ENCODE measurements around the gene REEP5. TPM values are rescaled to one million over a fixed set of nuclear protein-coding genes. Genes with fewer than 3 reads are reported as not detected.

The REEP5 gene
- total and polyA plus RNA-seq, 2 of the 4 experiments (the other 2 are of a cell fraction): 49.3 to 82.0 TPM

GRCh38 chr5:112940670-112941069 lies 18.6 kb upstream of the REEP5 start:
- Histone ChIP-seq H4K20me1 (ENCODE audit: insufficient read depth, low read length) (no peaks in the 10 kb centered on the region), H3K9me3 (ENCODE audit: control insufficient read depth, insufficient read depth, low read length) (no peaks in the 10 kb centered on the region), H2AK5ac (ENCODE audit: low read depth, low read length) (no peak overlapping the region), H2BK120ac (ENCODE audit: low read depth, low read length) (no peak overlapping the region), H2BK15ac (ENCODE audit: low read depth, low read length) (no peak overlapping the region), H3K27ac (ENCODE audit: insufficient read depth, low read length) (no peak overlapping the region), H2AFZ (replicated peaks; ENCODE audit: low read length, poor library complexity) (no peak overlapping the region), H3K4me2 (ENCODE audit: low read depth, low read length) (no peak overlapping the region), H3K4me1 (ENCODE audit: control insufficient read depth, insufficient read depth, low read length) (no peaks in the 10 kb centered on the region), H2AK9ac (replicated peaks; ENCODE audit: low read depth, low read length, poor library complexity) (no peak overlapping the region), H4K5ac (ENCODE audit: low read depth, low read length) (no peak overlapping the region), H3K56ac (ENCODE audit: extremely low read depth, insufficient read depth, low read length) (no peak overlapping the region), H4K8ac (ENCODE audit: low read depth in 2 of 2, low read length in 2 of 2) (no peak overlapping the region), H4K91ac (ENCODE audit: insufficient read depth, low read depth, low read length) (no peak overlapping the region), H3K27me3 (ENCODE audit: control insufficient read depth, insufficient read depth, low read length) (peaks cover 2% of the 10 kb centered on the region; the same call in 1 of the 2 replicates), H2BK20ac (ENCODE audit: low read depth, low read length) (no peak overlapping the region), H3K9ac (ENCODE audit: low read depth, low read length) (no peak overlapping the region), H3K9me1 (ENCODE audit: insufficient read depth, low read length) (no peaks in the 10 kb centered on the region), H3K36me3 (ENCODE audit: control insufficient read depth, insufficient read depth, low read length) (no peaks in the 10 kb centered on the region), H3K4me3 (ENCODE audit: insufficient read depth, low read depth, low read length) (no peak overlapping the region), H2BK5ac (ENCODE audit: low read depth, low read length, poor library complexity, severe bottlenecking) (no peak overlapping the region), H3K14ac (replicated peaks; ENCODE audit: low read depth, low read length) (no peak overlapping the region), H3K18ac (ENCODE audit: low read depth, low read length) (no peak overlapping the region), H3K23ac (ENCODE audit: low read depth, low read length) (no peak overlapping the region), H3K4ac (ENCODE audit: low read depth, low read length) (no peak overlapping the region), H3K79me1 (ENCODE audit: low read depth in 1 of 2, low read length in 2 of 2) (no peaks in the 10 kb centered on the region)
- in situ Hi-C loops (cut with MboI; ENCODE audit: low sequenced_read_pairs) (no loop called here), intact Hi-C loops (cut with micrococcal nuclease) (no loop called here), dilution Hi-C loops (cut with HindIII; ENCODE audit: low sequenced_read_pairs, unreplicated experiment) (no loop called here)
- CTCF ChIA-PET: no interaction called here
- no TSS peak for BruUV-seq (replicated peaks)
- no peak for TF ChIP-seq ELK1 (IDR thresholded peaks at IDR 0.05; ENCODE audit: borderline replicate concordance, low read depth, low read length)
- peak; percentile 74 for TF ChIP-seq MAFK (IDR thresholded peaks at IDR 0.05; ENCODE audit: low read depth, low read length)
- no peak for TF ChIP-seq BHLHE40 (IDR thresholded peaks at IDR 0.05; ENCODE audit: low read depth, low read length)
- no peak for TF ChIP-seq CHD1 (IDR thresholded peaks at IDR 0.05; ENCODE audit: low read depth, low read length)
- no peak for TF ChIP-seq SMC3 (IDR thresholded peaks at IDR 0.05; ENCODE audit: low read depth, low read length)
- TF ChIP-seq FOS (IDR thresholded peaks at IDR 0.05; ENCODE audit: low read depth, low read length): no peak
- no peak for TF ChIP-seq RFX5 (IDR thresholded peaks at IDR 0.05; ENCODE audit: low read depth, low read length)
- DNase-seq (no peak), ATAC-seq (ENCODE audit: low read depth) (no peak)
- POLR2A ChIA-PET (ENCODE audit: unreplicated experiment): no interaction called here
- WGBS, 2 experiments (ENCODE audit: extremely low coverage in 2 of 2, insufficient read length in 1 of 2): no CpG with 5 or more reads among the region's 2 CpGs
